ENCODE data around the gene RPL39L.

The RPL39L gene

GRCh38 chr3:187120326-187120725, 19.0 kb downstream of the RPL39L start:
- H3K27ac ChIP-seq = no peak overlapping the region
- no peak for TF ChIP-seq CTCF (conservative IDR thresholded peaks at IDR 0.05)

GRCh38 chr3:187114511-187114910, 24.8 kb downstream of the RPL39L start:
- TF ChIP-seq ZFX (IDR thresholded peaks at IDR 0.05) (no peak), CTCF (conservative IDR thresholded peaks at IDR 0.05) (no peak)
- H3K27ac ChIP-seq = no peak overlapping the region

DNA sequence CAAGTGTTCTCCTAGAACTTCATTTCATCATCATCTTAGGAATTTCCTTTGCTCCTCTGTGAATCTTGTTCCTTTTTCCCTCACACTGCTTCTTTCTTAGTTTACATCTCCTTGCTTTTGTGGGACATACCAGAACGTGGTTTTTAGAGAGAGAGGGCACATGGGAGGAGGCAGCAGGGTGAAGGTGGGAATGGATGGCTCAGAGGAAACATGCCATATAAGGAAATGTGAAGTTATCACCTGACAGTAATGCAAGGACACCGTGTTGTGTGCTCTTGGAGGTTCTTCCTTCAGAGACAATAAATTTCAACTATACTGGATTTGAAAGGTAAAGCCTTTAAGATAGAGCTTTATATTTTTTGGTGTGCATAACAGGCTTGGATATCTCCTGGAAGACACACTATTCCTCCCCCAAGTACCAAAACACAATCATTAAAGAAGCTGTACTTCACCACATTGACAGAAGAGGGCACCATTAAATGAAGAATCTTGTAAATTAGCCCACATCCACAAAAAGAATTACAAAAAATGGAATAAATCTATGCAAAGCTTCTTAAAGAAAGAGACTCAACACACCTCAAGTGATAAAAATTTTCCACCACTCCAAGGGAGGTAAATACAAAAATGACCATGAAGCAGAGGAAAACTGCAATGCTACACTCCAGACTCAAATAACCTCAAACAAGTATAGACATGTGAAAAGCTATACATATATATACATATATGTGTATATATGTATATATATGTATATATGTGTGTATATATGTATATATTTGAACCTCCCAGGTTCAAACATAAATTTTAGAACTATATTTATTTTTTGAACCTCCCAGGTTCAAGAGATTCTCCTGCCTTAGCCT, 26.1 kb downstream of the RPL39L start:
- no peak for TF ChIP-seq ZFX (IDR thresholded peaks at IDR 0.05)
- peak; percentile 81 for TF ChIP-seq CTCF (conservative IDR thresholded peaks at IDR 0.05)
- H3K27ac ChIP-seq = no peak overlapping the region

GRCh38 chr3:187110156-187110555, 29.1 kb downstream of the RPL39L start:
- no peak overlapping the region for H3K27ac ChIP-seq
- TF ChIP-seq ZFX (IDR thresholded peaks at IDR 0.05) = no peak
- no peak for TF ChIP-seq CTCF (conservative IDR thresholded peaks at IDR 0.05)

GRCh38 chr3:187107989-187108388, 31.3 kb downstream of the RPL39L start:
- H3K27ac ChIP-seq = no peak overlapping the region
- TF ChIP-seq ZFX (IDR thresholded peaks at IDR 0.05) = no peak
- no peak for TF ChIP-seq CTCF (conservative IDR thresholded peaks at IDR 0.05)

- TF ChIP-seq ZFX (IDR thresholded peaks at IDR 0.05) (no peak), CTCF (conservative IDR thresholded peaks at IDR 0.05) (no peak)
- H3K27ac ChIP-seq = no peak overlapping the region
Measured at GRCh38 chr3:187105700-187106099, 33.6 kb downstream of the RPL39L start.

- H3K27ac ChIP-seq = no peak overlapping the region
- TF ChIP-seq ZFX (IDR thresholded peaks at IDR 0.05) = no peak
- no peak for TF ChIP-seq CTCF (conservative IDR thresholded peaks at IDR 0.05)
Measured at GRCh38 chr3:187104933-187105332, 34.4 kb downstream of the RPL39L start.

All from C4-2B (cell line).